GM19043 (cell line): Measurements from ENCODE around the gene SLFN12L.
A peak's percentile ranks its signal among the peaks of the same experiment; 100 is the strongest.

Experiments used
- ATAC-seq: cut with Tn5 transposase; IDR thresholded peaks from one replicate; pipeline ENCODE4 v1.9.1; 2021; ENCODE audit warnings: low read depth; ENCODE audit not compliant: unreplicated experiment

Gene SLFN12L

DNA sequence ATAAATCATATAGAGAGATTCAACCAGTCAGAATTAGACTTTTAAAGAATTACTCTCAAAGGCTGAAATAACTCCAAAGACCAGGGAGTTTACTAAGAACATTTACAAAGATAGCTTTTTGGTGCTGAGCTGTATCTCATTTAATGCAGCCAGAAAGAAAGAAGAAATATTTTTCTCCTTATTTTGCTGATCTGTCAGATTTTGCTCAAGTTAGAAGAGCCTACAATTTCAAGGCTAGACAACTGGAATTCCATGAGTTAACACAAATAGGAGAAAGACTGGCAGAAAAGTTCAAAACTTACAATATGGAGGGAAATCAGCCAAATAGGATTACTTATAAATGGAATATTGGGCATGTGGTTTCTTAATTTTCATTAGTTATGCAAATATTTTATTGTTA is 99.0 kb downstream of the SLFN12L start:
- no peak for ATAC-seq

GRCh38 chr17:35433075-35433894 is 104.2 kb downstream of the SLFN12L start:
- ATAC-seq = peak; percentile 34

- ATAC-seq = peak; percentile 79
Measured at GRCh38 chr17:35432176-35433074, 105.1 kb downstream of the SLFN12L start, which contains the start of gene SLFN12. SLFN12 (minus strand) TSS chr17:35432500; CDS start chr17:35423028, 9,472 bp downstream.

GRCh38 chr17:35429702-35430101 is 107.8 kb downstream of the SLFN12L start:
- ATAC-seq = no peak

DNA sequence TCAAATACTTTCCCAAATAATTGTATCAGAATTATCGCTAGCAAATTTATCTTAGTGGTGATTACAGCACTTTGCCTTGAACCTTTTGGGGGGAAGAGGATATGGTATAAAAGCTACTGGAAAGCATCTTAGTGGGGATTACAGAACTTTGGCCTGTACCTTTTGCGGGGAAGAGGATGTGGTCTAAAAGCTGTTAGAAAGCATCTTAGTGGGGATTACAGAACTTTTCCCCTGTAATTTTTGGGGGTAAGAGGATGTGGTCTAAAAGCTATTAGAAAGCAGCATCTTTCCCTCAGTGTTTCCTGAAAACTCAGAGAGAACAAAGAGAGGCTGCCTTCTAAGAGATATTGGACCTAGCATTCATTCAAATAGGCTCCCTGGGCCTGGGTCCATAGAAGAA is 109.2 kb downstream of the SLFN12L start:
- ATAC-seq = no peak

DNA sequence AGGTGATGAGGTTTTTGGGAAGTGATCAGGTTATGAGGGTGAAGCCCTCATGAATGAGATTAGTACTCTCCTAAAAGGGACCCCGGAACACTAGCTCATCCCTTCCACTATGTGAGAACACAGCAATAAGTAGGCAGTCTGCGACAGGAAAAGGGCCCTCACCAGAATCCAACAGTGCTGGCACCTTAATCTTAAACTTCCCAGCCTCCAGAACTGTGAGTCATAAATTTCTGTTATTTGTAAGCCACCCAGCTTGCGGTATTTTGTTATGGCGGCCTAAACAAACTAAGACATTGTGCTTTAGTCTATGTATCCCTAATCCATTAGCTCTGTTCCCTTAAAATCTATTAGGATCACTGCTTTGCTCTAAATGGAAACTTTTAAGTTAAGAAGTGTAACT is 113.7 kb downstream of the SLFN12L start:
- ATAC-seq = no peak
